Epithelial cell of esophagus (primary cell): Measurements from ENCODE around the gene RORB.
A peak's percentile ranks its signal among the peaks of the same experiment; 100 is the strongest.

Experiments
- DNase-seq: peaks from one replicate; pipeline ENCODE4 v3.0.0; 2010; ENCODE audit warnings: low read depth
- H3K4me3 ChIP-seq: 2 replicates; pipeline ENCODE4 v1.5.1; 2011; ENCODE audit warnings: mild to moderate bottlenecking, low read length, control low read depth
- TF ChIP-seq, protein P1 (sequence below): IDR thresholded peaks from 2 replicates; pipeline ENCODE4 v1.5.1; 2011; ENCODE audit warnings: low read depth, mild to moderate bottlenecking, low read length, control low read depth, inconsistent platforms; ENCODE audit not compliant: insufficient read depth; ENCODE audit errors: missing control alignments

Gene RORB

GRCh38 chr9:74496819-74497747 is at the start of gene RORB:
RORB (plus strand) TSS chr9:74497335; CDS start chr9:74497977, 642 bp downstream.
- H3K4me3 ChIP-seq, result peak within 1 kb of the TSS; percentile 56
- TF ChIP-seq, protein P1, sequence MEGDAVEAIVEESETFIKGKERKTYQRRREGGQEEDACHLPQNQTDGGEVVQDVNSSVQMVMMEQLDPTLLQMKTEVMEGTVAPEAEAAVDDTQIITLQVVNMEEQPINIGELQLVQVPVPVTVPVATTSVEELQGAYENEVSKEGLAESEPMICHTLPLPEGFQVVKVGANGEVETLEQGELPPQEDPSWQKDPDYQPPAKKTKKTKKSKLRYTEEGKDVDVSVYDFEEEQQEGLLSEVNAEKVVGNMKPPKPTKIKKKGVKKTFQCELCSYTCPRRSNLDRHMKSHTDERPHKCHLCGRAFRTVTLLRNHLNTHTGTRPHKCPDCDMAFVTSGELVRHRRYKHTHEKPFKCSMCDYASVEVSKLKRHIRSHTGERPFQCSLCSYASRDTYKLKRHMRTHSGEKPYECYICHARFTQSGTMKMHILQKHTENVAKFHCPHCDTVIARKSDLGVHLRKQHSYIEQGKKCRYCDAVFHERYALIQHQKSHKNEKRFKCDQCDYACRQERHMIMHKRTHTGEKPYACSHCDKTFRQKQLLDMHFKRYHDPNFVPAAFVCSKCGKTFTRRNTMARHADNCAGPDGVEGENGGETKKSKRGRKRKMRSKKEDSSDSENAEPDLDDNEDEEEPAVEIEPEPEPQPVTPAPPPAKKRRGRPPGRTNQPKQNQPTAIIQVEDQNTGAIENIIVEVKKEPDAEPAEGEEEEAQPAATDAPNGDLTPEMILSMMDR, result no peak
- DNase-seq, result peak; percentile 26

DNA sequence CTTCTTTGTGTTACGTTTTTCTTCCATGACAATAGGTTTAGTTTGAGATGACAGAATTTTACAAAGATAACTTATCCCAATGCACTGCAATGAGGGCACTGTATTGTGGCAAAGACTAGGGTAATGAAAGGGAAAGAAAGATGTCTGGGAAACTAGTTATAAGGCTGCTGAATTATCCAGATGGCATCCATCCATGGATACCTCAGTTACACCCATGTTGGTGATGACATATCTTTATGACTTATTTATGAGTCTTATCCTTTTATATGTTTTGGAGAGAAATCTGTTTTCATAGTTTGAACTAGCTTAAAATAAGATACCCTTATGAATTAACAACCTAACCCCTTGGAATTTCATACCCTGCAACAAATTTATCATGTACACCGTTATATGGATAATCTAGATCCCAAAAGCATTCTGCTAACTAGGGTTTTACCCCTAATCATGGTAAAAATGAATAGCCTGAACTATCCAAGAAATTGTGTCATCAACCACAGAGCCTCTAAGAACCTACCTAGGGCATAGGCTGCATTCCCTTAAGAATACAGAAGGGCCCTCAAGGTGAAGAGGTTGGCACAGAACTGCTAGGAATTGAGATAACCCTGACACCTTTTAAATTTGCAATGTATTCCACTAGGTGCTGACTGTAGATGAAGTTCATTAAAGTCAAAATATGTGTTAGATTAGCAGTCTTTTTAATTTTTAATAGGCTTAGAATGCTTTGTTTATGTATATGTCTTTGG is 49.5 kb upstream of the RORB start:
- TF ChIP-seq, protein P1, result no peak
- no peak overlapping the region for H3K4me3 ChIP-seq
- peak; percentile 39 for DNase-seq

GRCh38 chr9:74449060-74449459 is 48.1 kb upstream of the RORB start:
- DNase-seq, result no peak
- TF ChIP-seq, protein P1, result no peak
- H3K4me3 ChIP-seq, result no peak overlapping the region

DNA sequence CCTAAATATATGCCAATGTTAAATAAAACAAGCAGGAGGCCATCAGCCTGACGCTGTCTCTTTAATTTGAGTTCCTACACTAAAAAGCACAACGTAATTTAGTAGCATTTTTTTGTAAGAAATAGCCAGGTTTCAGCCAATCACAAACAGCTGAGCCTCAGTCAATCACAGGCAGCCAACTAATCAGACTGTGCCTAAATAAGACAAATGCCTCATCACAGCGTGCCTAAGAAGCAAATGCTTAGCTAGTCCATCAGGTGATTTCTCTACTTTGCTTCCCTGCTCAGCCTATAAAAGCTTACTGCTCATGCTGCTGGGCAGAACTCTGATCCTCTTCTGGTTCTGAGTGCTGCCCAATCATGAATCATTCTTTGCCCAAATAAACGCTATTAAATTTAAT is 38.3 kb upstream of the RORB start:
- DNase-seq, result no peak
- TF ChIP-seq, protein P1, result no peak
- H3K4me3 ChIP-seq, result no peak overlapping the region

DNA sequence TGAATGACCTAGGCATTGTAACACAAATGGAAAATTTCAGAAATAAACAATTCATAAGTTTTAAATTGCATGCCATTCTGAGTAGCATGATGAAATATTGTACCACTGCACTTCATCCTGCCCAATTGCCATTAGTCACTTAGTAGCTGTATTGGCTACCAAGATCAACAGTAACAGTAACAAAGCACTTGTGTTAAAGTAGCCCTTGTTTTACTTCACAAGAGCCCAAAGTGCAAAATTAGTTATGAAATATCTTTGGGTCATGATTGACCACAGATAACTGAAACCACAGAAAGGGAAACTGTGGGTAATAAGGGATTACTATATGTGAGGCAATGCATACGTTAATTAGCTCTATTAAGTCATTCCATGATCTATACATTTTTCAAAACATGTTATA is 33.3 kb upstream of the RORB start:
- no peak for DNase-seq
- TF ChIP-seq, protein P1, result no peak
- H3K4me3 ChIP-seq, result no peak overlapping the region

DNA sequence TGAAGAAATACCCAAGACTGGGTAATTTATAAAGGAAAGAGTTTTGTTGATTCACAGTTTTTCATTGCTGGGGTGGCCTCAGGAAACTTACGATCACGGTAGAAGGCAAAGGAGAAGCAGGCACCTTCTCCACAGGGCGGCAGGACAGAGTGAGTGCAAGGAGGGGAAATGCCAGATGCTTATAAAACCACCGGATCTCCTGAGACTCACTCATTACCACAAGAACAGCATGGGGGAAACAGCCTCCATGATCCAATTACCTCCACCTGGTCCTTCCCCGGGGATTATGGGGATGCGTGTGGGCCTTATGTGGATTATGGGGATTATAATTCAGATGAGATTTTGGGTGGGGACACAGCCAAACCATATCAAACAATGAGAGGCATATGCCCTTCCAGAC is 18.5 kb upstream of the RORB start:
- TF ChIP-seq, protein P1, result no peak
- no peak overlapping the region for H3K4me3 ChIP-seq

More for the DNA sequence above, 18.5 kb upstream of the RORB start:
- no peak for DNase-seq
